Fibroblast of peridontal ligament (primary cell): Measurements from ENCODE around the gene KIAA1217.

Source experiments
- DNase-seq: peaks from one replicate; pipeline ENCODE4 v3.0.0-alpha.2; 2010; ENCODE audit errors: extremely low read depth

Gene KIAA1217

GRCh38 chr10:24596217-24596930 is 387.4 kb downstream of the KIAA1217 start:
- no peak for DNase-seq

GRCh38 chr10:24597426-24597825 is 388.5 kb downstream of the KIAA1217 start:
- DNase-seq, result peak; percentile 11
